MCF 10A (cell line): Measurements from ENCODE around the gene ROM1. TPM values are rescaled to one million over a fixed set of nuclear protein-coding genes. Genes with fewer than 3 reads are reported as not detected.
"Not testable (repeated sequence)": the region's sequence is repeated elsewhere in the genome, so short reads cannot be mapped to it uniquely, and the experiment has no call there.

Experiments
- BruUV-seq: library from RNA; stranded (reverse); fragments of 400-500 nt; replicated peaks from 2 replicates; lab custom pipeline; 2021; lab: Mats Ljungman, UMichigan
- CTCF ChIA-PET: fragments of 300-600 bp; sonication (Branson Sonifier 250); formaldehyde crosslinking; extraction: SDS; loops from one replicate; lab custom pipeline; 2021; ENCODE audit warnings: antibody characterized with exemption, inconsistent platforms; lab: Yijun Ruan, JAX
- POLR2A ChIA-PET: fragments of 300-600, 350-650 bp; sonication (Branson Sonifier 250); formaldehyde crosslinking; extraction: SDS; loops from one replicate; lab custom pipeline; 2020; ENCODE audit warnings: antibody characterized with exemption, inconsistent platforms; lab: Yijun Ruan, JAX
- DNase-seq: peaks from one replicate; pipeline ENCODE4 v3.0.0-alpha.2; 2018; ENCODE audit not compliant: unreplicated experiment
- H3K27ac Mint-ChIP-seq: one replicate; pipeline ENCODE4 v1.8.0; 2022; ENCODE audit warnings: mild to moderate bottlenecking, low read depth, mixed read lengths; ENCODE audit not compliant: unreplicated experiment
- H3K27me3 Mint-ChIP-seq: one replicate; pipeline ENCODE4 v1.8.0; 2022; ENCODE audit warnings: mixed read lengths; ENCODE audit not compliant: insufficient read depth, unreplicated experiment
- H3K36me3 Mint-ChIP-seq: one replicate; pipeline ENCODE4 v1.8.0; 2022; ENCODE audit warnings: mild to moderate bottlenecking, moderate library complexity, mixed read lengths; ENCODE audit not compliant: insufficient read depth, unreplicated experiment
- H3K4me1 Mint-ChIP-seq: one replicate; pipeline ENCODE4 v1.8.0; 2022; ENCODE audit warnings: mixed read lengths; ENCODE audit not compliant: insufficient read depth, unreplicated experiment
- H3K4me3 Mint-ChIP-seq: one replicate; pipeline ENCODE4 v1.8.0; 2022; ENCODE audit warnings: mild to moderate bottlenecking, moderate library complexity, mixed read lengths; ENCODE audit not compliant: unreplicated experiment
- H3K9me3 Mint-ChIP-seq: one replicate; pipeline ENCODE4 v1.8.0; 2022; ENCODE audit warnings: mixed read lengths; ENCODE audit not compliant: unreplicated experiment
- CTCF ChIP-seq: fragments of 200-600 bp; IDR thresholded peaks from one replicate; pipeline ENCODE4 v1.8.0; 2022; ENCODE audit warnings: antibody characterized with exemption, mild to moderate bottlenecking; ENCODE audit not compliant: unreplicated experiment
- intact Hi-C: fragments of 100-400 bp; cut with micrococcal nuclease; formaldehyde crosslinking; loops from 2 replicates; pipeline ENCODE4 v1.14.1; 2022
- total RNA-seq: library from RNA; stranded (reverse); gene quantifications from 2 replicates; pipeline ENCODE4 v1.2.3, GENCODE V29; 2022

Gene ROM1
- total RNA-seq, 1 experiment from 2014 or later = 2.9 TPM

- POLR2A ChIA-PET = interaction anchor here (0.5 to 1.5 kb wide), 5 partner anchors 10 to 77 kb away, joined by 3 to 8 read pairs (median 3); partner anchors contain the start of gene TUT1
- Mint-ChIP-seq H3K4me1 (peaks cover 38% of the 10 kb centered on the region), H3K27me3 (no peaks in the 10 kb centered on the region), H3K36me3 (peaks cover 100% of the 10 kb centered on the region), H3K27ac (peak overlapping the region; percentile 77), H3K4me3 (no peak overlapping the region), H3K9me3 (no peaks in the 10 kb centered on the region)
- no peak for DNase-seq
- BruUV-seq = no TSS peak
- CTCF ChIA-PET = interaction anchor here (1.1 to 1.3 kb wide), 3 partner anchors 25 to 122 kb away, joined by 3 to 4 read pairs (median 3); partner anchors contain the start of gene LRRN4CL
- intact Hi-C loops = no loop called here
- TF ChIP-seq CTCF = no peak
Measured at GRCh38 chr11:62567018-62567633, 45.9 kb upstream of the ROM1 start.

GRCh38 chr11:62569611-62570010 is 43.4 kb upstream of the ROM1 start:
- no TSS peak for BruUV-seq
- TF ChIP-seq CTCF = no peak
- ChIA-PET POLR2A (interaction anchor here (0.6 to 6.9 kb wide), 10 partner anchors 9 to 220 kb away, joined by 3 to 164 read pairs (median 4); partner anchors contain the start of genes INTS5 and TUT1), CTCF (interaction anchor here (0.7 to 2.3 kb wide), 9 partner anchors 9 to 221 kb away, joined by 3 to 14 read pairs (median 4); partner anchors contain the start of gene AHNAK)
- DNase-seq = no peak
- H3K4me3 Mint-ChIP-seq = no peak overlapping the region
- no peaks in the 10 kb centered on the region for H3K9me3 Mint-ChIP-seq
- intact Hi-C loops = loop anchor here (5.0 kb wide), 1 partner anchor 43 kb away; the partner anchor contains the start of genes EML3 and ROM1
- H3K4me1 Mint-ChIP-seq = peaks cover 42% of the 10 kb centered on the region
- no peak overlapping the region for H3K27ac Mint-ChIP-seq
- peaks cover 95% of the 10 kb centered on the region for H3K36me3 Mint-ChIP-seq
- H3K27me3 Mint-ChIP-seq = no peaks in the 10 kb centered on the region

GRCh38 chr11:62570903-62571302 is 42.2 kb upstream of the ROM1 start:
- not testable (repeated sequence) for H3K4me3 Mint-ChIP-seq, H3K27me3 Mint-ChIP-seq, BruUV-seq, DNase-seq, H3K9me3 Mint-ChIP-seq
- Mint-ChIP-seq H3K36me3 (peaks cover 82% of the 10 kb centered on the region), H3K27ac (peak overlapping the region; percentile 100), H3K4me1 (peaks cover 48% of the 10 kb centered on the region)
- CTCF ChIA-PET = interaction anchor here (0.6 to 2.3 kb wide), 11 partner anchors 8 to 210 kb away, joined by 3 to 14 read pairs (median 3); no protein-coding TSS in a partner anchor
- POLR2A ChIA-PET = interaction anchor here (0.9 to 6.9 kb wide), 6 partner anchors 11 to 41 kb away, joined by 3 to 164 read pairs (median 18); partner anchors contain the start of genes AHNAK and TUT1
- intact Hi-C loops = loop anchor here (5.0 kb wide), 1 partner anchor 41 kb away; the partner anchor contains the start of genes EML3 and ROM1

- H3K4me1 Mint-ChIP-seq = peaks cover 42% of the 10 kb centered on the region
- ChIA-PET CTCF (interaction anchor here (1.0 to 2.3 kb wide), 5 partner anchors 8 to 71 kb away, joined by 3 to 14 read pairs (median 5); no protein-coding TSS in a partner anchor), POLR2A (interaction anchor here (0.6 to 6.9 kb wide), 5 partner anchors 11 to 1737 kb away, joined by 3 to 164 read pairs (median 28); partner anchors contain the start of genes AHNAK and TUT1)
- peak overlapping the region; percentile 100 for H3K4me3 Mint-ChIP-seq
- H3K27ac Mint-ChIP-seq = peak overlapping the region; percentile 100
- not testable (repeated sequence) for H3K9me3 Mint-ChIP-seq, BruUV-seq, DNase-seq, H3K27me3 Mint-ChIP-seq
- H3K36me3 Mint-ChIP-seq = peaks cover 76% of the 10 kb centered on the region
- intact Hi-C loops = loop anchor here (5.0 kb wide), 1 partner anchor 41 kb away; the partner anchor contains the start of genes EML3 and ROM1
Measured at GRCh38 chr11:62571493-62571892, 41.6 kb upstream of the ROM1 start.
